Measurements from ENCODE around the gene IGFN1.
"Not testable (repeated sequence)": the region's sequence is repeated elsewhere in the genome, so short reads cannot be mapped to it uniquely, and the experiment has no call there.

The IGFN1 gene

GRCh38 chr1:201190624-201191051, at the start of gene IGFN1:
Gene IGFN1 (plus strand): TSS chr1:201190824. CDS start chr1:201193294, 2,470 bp downstream.
- DNase-seq (ENCODE audit: low spot score) = no peak

DNA sequence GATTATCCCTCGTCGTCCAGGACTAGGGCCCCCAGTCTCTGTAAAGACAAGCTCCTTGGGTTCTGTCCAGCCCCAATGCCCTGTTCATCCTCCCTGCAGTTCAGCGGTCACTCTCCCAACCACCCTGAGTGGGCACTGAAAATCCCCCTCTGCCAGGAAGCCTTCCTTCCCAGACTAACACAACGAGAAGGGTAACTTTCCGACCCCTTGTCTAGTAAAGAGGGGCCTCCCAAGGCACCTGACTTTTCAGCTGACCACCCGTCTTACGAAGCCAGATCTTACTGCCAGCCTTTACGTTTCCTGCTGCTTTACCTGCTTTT, 49.7 kb upstream of the IGFN1 start:
- DNase-seq (ENCODE audit: low spot score) = no peak

GRCh38 chr1:201141418-201141817, 49.2 kb upstream of the IGFN1 start:
- DNase-seq (ENCODE audit: low spot score) = no peak

- no peak for DNase-seq (ENCODE audit: low spot score)
Measured at GRCh38 chr1:201142011-201142848, 48.4 kb upstream of the IGFN1 start.

DNA sequence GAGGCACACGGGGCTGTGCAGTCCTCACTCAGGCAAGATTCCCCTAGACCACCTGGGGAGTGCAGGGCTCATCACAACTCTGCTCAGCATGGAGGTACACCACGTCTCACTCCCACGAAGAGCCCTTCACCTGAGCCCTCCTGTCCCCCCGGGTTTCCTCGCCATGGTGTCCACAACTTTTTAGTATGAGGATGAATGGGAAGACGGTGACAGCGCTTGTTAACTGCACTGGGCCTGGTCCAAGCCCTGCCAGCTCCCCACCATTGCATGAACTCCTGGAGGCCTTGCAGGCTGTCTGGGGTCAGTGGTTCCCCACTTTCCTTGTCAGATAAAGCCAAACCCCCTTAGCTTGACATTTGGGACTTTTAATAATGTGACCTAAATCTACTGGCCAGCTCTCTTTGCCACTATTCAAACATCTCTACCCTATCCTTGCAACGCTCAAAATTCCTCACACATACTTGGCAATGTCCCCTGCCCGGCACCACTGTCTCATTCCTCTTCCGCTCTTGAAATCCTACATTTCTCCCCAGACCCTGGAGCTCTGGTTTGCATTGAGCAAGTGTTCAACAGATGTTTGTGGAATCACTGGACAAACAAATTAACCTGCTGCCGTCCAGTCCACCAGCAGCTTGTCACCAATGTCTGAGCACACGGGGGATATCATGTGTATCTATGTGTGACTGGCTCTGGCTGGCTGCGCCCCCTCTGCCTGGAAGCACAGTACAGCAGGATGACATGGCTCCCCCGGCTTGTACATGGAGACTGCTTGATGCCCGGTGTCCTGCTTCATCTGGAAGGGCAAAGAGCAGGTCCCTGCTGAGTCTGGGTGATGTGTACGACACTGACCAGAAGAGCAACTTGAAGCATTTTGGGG, 47.5 kb upstream of the IGFN1 start:
- no peak for DNase-seq (ENCODE audit: low spot score)

GRCh38 chr1:201143726-201144635, 46.6 kb upstream of the IGFN1 start:
- no peak for DNase-seq (ENCODE audit: low spot score)

DNA sequence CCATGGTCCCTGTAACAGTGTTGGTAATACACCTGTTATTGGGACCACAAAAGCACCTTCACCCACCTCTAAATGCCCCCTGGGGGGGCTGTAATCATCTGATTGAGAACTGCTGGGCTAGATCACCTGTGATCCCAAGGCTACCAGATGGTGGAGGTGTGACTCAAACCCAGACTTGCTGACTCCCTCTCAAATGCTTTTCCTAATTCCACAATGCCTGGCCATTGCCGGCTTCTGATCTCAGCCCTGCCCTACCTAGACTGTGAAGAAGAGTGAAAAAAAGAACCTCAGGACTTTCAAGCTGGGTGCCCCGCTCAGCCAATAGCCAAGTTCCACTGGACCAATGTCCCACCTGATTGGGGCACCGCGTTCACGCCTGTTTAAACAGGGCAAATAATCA, 45.9 kb upstream of the IGFN1 start:
- no peak for DNase-seq (ENCODE audit: low spot score)

- no peak for DNase-seq (ENCODE audit: low spot score)
Measured at GRCh38 chr1:201145132-201145531, 45.5 kb upstream of the IGFN1 start.

GRCh38 chr1:201145816-201146215, 44.8 kb upstream of the IGFN1 start:
- DNase-seq (ENCODE audit: low spot score) = no peak

- DNase-seq (ENCODE audit: low spot score) = no peak
Measured at GRCh38 chr1:201146626-201147390, 43.8 kb upstream of the IGFN1 start.

- DNase-seq (ENCODE audit: low spot score) = no peak
Measured at GRCh38 chr1:201147396-201148015, 43.1 kb upstream of the IGFN1 start.

GRCh38 chr1:201149400-201149799, 41.2 kb upstream of the IGFN1 start:
- DNase-seq (ENCODE audit: low spot score) = peak; percentile 28

- DNase-seq (ENCODE audit: low spot score) = no peak
Measured at GRCh38 chr1:201153474-201154388, 36.9 kb upstream of the IGFN1 start.

GRCh38 chr1:201154389-201155165, 36.0 kb upstream of the IGFN1 start, which contains the start of gene TMEM9:
Gene TMEM9 (minus strand): TSS chr1:201154474. CDS start chr1:201153923, 551 bp downstream.
- DNase-seq (ENCODE audit: low spot score) = peak; percentile 94

- no peak for DNase-seq (ENCODE audit: low spot score)
Measured at GRCh38 chr1:201155354-201155753, 35.3 kb upstream of the IGFN1 start.

DNA sequence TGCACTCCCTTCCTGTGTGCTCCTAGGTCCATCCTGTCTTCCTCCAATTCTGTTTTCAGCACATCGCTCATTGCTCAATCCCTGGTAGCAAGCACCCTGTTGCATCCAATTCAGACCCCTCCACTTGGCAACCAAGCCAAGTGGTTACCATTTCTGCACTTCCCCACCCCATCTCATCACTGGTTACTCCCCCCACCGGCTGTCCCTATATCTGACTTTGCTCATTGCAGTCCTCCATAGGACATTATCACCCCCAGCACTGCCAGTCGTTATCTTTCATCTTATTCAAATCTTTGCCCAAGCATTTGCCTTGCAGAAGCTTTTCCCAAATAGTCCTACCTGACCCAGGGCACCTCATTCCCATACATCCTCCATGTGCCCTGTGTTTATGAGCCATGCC, 34.3 kb upstream of the IGFN1 start:
- no peak for DNase-seq (ENCODE audit: low spot score)

- no peak for DNase-seq (ENCODE audit: low spot score)
Measured at GRCh38 chr1:201156819-201157218, 33.8 kb upstream of the IGFN1 start.

- DNase-seq (ENCODE audit: low spot score) = no peak
Measured at GRCh38 chr1:201157949-201158348, 32.7 kb upstream of the IGFN1 start.

DNA sequence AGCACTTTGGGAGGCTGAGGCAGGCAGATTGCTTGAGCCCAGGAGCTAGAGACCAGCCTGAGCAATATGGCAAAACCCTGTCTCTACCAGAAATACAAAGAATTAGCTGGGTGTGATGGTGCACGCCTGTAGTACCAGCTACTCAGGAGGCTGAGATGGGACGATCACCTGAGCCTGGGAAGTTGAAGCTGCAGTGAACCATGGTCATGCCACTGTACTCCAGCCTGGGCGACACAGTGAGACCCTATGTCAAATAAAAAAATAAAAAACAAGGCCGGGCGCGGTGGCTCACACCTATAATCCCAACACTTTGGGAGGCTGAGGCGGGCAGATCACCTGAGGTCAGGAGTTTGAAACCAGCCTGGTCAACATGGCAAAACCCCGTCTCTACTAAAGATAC, 27.6 kb upstream of the IGFN1 start:
- DNase-seq (ENCODE audit: low spot score) = not testable (repeated sequence)

All from LoVo (cell line).